ENCODE data around the gene NR6A1.

NR6A1 gene

GRCh38 chr9:124558777-124559470 is 212.2 kb downstream of the NR6A1 start:
- H3K4me3 ChIP-seq (ENCODE audit: low read depth, low read length) = no peak overlapping the region
- POLR2A ChIA-PET = no interaction called here
- H3K36me3 ChIP-seq (ENCODE audit: control insufficient read depth in 2 of 2, insufficient read depth in 1 of 2, low read length in 2 of 2) = peaks cover 0 to 6% of the 10 kb centered on the region in 2 experiments; a peak in 1 of 3 replicates
- no peak for TF ChIP-seq ZNF558 (tag by site-specific recombination; IDR thresholded peaks at IDR 0.05)
- no peak for TF ChIP-seq ZNF184 (tag by site-specific recombination; IDR thresholded peaks at IDR 0.05)
- TF ChIP-seq ZNF596 (tag by site-specific recombination; IDR thresholded peaks at IDR 0.05) = no peak
- no peak for TF ChIP-seq ZNF544 (tag by site-specific recombination; IDR thresholded peaks at IDR 0.05)
- no peak for TF ChIP-seq ZNF449 (tag by site-specific recombination; IDR thresholded peaks at IDR 0.05)
- H3K4me1 ChIP-seq (ENCODE audit: control insufficient read depth, insufficient read depth, low read length) = 0 out of 2 replicates have a peak, but pooled peaks cover 3% of the 10 kb centered on the region
- CTCF ChIA-PET = interaction anchor here (0.6 to 2.0 kb wide), 4 partner anchors 22 to 1340 kb away, joined by 3 to 5 read pairs (median 4); no protein-coding TSS in a partner anchor
- H3K9me3 ChIP-seq (ENCODE audit: control insufficient read depth, insufficient read depth, low read depth, low read length) = no peaks in the 10 kb centered on the region
- no peak overlapping the region for H3K27ac ChIP-seq (ENCODE audit: extremely low read depth, low read depth, low read length)

- POLR2A ChIA-PET = no interaction called here
- H3K36me3 ChIP-seq (ENCODE audit: control insufficient read depth in 2 of 2, insufficient read depth in 1 of 2, low read length in 2 of 2) = peaks cover 0 to 7% of the 10 kb centered on the region in 2 experiments; a peak in 1 of 3 replicates
- H3K4me3 ChIP-seq (ENCODE audit: low read depth, low read length) = no peak overlapping the region
- CTCF ChIA-PET = interaction anchor here (0.6 to 2.0 kb wide), 4 partner anchors 21 to 1339 kb away, joined by 3 to 5 read pairs (median 4); no protein-coding TSS in a partner anchor
- no peaks in the 10 kb centered on the region for H3K9me3 ChIP-seq (ENCODE audit: control insufficient read depth, insufficient read depth, low read depth, low read length)
- H3K4me1 ChIP-seq (ENCODE audit: control insufficient read depth, insufficient read depth, low read length) = 0 out of 2 replicates have a peak, but pooled peaks cover 3% of the 10 kb centered on the region
- H3K27ac ChIP-seq (ENCODE audit: extremely low read depth, low read depth, low read length) = no peak overlapping the region
- TF ChIP-seq ZNF518A (tag by site-specific recombination; conservative IDR thresholded peaks at IDR 0.05; ENCODE audit: low read depth) = no peak
- TF ChIP-seq BCL11A (tag by site-specific recombination; IDR thresholded peaks at IDR 0.05; ENCODE audit: low read depth) = no peak
- no peak for TF ChIP-seq ZNF843 (tag by site-specific recombination; IDR thresholded peaks at IDR 0.05)
- no peak for TF ChIP-seq ZNF274 (IDR thresholded peaks at IDR 0.05; ENCODE audit: low read length)
- no peak for TF ChIP-seq ZNF274 (tag by site-specific recombination; IDR thresholded peaks at IDR 0.05; ENCODE audit: borderline replicate concordance)
- TF ChIP-seq KLF1 (tag by site-specific recombination; IDR thresholded peaks at IDR 0.05) = no peak
- no peak for TF ChIP-seq ZNF324 (tag by site-specific recombination; IDR thresholded peaks at IDR 0.05)
- TF ChIP-seq ZBTB6 (tag by site-specific recombination; IDR thresholded peaks at IDR 0.05) = no peak
- TF ChIP-seq ZNF596 (tag by site-specific recombination; IDR thresholded peaks at IDR 0.05) = no peak
- TF ChIP-seq MEIS1 (CRISPR knock-in tag; IDR thresholded peaks at IDR 0.05; ENCODE audit: borderline replicate concordance) = no peak
- no peak for TF ChIP-seq MYNN (tag by site-specific recombination; IDR thresholded peaks at IDR 0.05; ENCODE audit: borderline replicate concordance)
- no peak for TF ChIP-seq ZNF548 (tag by site-specific recombination; IDR thresholded peaks at IDR 0.05)
- no peak for TF ChIP-seq ZNF280D (tag by site-specific recombination; IDR thresholded peaks at IDR 0.05)
- no peak for TF ChIP-seq ZSCAN18 (tag by site-specific recombination; IDR thresholded peaks at IDR 0.05)
- no peak for TF ChIP-seq ZNF449 (tag by site-specific recombination; IDR thresholded peaks at IDR 0.05)
These were observed 213.2 kb downstream of the NR6A1 start for GRCh38 chr9:124557895-124558294.

Measured in HEK293 (cell line).